IMR-90 (cell line): ENCODE data around the gene RRP15.

Experiments
- CEBPB ChIP-seq: IDR thresholded peaks from 2 replicates; pipeline ENCODE4 v1.6.1; 2012; ENCODE audit warnings: low read depth, low read length, improper control_type of control experiment
- CTCF ChIP-seq: conservative IDR thresholded peaks from 2 replicates; pipeline ENCODE4 v1.5.1; 2012; ENCODE audit warnings: mild to moderate bottlenecking, low read depth, low read length, improper control_type of control experiment
- FOS ChIP-seq: fragments of 150-350 bp; IDR thresholded peaks from 2 replicates; pipeline ENCODE4 v1.6.1; 2016; ENCODE audit warnings: low read depth, low read length
- NFE2L2 ChIP-seq: fragments of 150-350 bp; IDR thresholded peaks from 2 replicates; pipeline ENCODE4 v1.6.1; 2016; ENCODE audit warnings: low read depth, mild to moderate bottlenecking, low read length
- POLR2A ChIP-seq: IDR thresholded peaks from 2 replicates; pipeline ENCODE4 v1.6.1; 2012; ENCODE audit warnings: mild to moderate bottlenecking, low read depth, low read length
- RAD21 ChIP-seq: IDR thresholded peaks from 2 replicates; pipeline ENCODE4 v1.6.1; 2012; ENCODE audit warnings: low read length, improper control_type of control experiment
- RCOR1 ChIP-seq: IDR thresholded peaks from 2 replicates; pipeline ENCODE4 v1.6.1; 2012; ENCODE audit warnings: mild to moderate bottlenecking, low read length, improper control_type of control experiment; ENCODE audit not compliant: insufficient replicate concordance

- TF ChIP-seq RAD21 (no peak), CTCF (no peak), POLR2A (no peak), FOS (no peak), NFE2L2 (no peak), RCOR1 (no peak), CEBPB (no peak)
Measured at GRCh38 chr1:218353656-218354055, 68.6 kb downstream of the RRP15 start.
